Stimulated activated CD4-positive, alpha-beta T cell treated with anti-CD3 and anti-CD28 coated beads, Interleukin-4, amount 100 ng/mL, for 1 hour (primary cell): ENCODE data around the gene TMEM106B.
A peak's percentile ranks its signal among the peaks of the same experiment; 100 is the strongest.
"Not testable (repeated sequence)": the region's sequence is repeated elsewhere in the genome, so short reads cannot be mapped to it uniquely, and the experiment has no call there.

ENCODE experiments used
- DNase-seq: peaks from one replicate; pipeline ENCODE4 v3.0.0-alpha.2; 2020

TMEM106B gene

GRCh38 chr7:12211054-12211710, at the start of gene TMEM106B:
TSS of gene TMEM106B (plus strand) at chr7:12211294. CDS start at chr7:12214811, 3,517 bp downstream.
- peak; percentile 98 for DNase-seq

DNA sequence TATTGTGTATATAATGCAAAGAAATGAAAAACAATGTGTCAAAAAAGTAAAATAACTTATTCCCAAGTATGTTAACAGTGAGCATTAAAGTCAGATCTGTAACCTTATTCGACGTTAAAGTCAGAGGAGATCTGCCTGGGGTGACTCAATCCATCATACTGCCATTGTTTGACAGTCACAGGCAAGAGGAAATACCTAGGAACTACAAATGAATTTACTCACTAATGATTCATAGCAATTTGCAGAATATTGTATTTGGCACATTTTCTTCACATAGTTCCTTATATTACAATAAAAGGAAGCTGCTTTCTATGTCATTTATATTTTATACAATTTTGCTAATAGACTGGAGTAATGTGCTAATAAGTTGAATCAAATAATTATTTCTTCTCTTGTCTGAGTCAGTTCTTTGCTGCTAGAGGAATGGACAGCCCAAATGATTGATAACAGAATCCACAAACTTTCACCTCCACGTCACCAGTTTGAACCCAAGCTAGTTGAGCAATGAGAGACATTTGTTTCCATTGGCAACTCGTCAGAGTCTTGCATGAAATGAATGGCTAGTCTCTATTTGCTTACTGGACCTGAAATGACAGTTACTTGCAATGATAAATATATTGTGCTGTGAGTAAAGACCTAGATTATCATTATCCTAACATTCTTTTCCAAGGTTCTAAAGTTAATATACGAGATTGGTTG, 48.5 kb upstream of the TMEM106B start:
- DNase-seq = no peak

- DNase-seq = not testable (repeated sequence)
These were observed 43.0 kb upstream of the TMEM106B start for GRCh38 chr7:12168065-12168464.

DNA sequence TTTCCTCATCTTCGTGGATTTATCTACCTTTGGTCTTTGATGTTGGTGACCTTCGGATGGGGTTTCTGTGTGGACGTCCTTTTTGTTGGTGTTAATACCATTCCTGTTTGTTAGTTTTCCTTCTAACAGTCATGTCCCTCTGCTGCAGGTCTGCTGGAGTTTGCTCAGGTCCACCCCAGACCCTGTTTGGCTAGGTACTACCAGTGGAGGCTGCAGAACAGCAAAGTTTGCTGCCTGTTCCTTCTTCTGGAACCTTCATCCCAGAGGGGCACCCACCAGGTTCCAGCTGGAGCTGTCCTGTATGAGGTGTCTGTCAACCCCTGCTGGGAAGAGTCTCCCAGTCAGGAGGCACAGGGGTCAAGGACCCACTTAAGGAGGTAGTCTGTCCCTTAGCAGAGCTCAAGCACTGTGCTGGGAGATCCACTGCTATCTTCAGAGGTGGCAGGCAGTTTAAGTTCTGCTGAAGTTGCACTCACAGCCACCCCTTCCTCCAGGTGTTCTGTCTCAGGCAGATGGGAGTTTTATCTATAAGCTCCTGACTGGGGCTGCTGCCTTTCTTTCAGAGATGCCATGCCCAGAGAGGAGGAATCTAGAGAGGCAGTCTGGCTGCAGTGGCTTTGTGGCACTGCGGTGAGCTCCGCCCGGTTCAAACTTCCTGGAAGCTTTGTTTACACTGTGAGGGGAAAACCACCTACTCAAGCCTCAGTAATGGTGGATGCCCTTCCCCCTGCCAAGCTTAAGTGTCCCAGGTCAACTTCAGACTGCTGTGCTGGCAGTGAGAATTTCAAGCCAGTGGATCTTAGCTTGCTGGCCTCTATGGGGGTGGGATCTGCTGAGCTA, 40.9 kb upstream of the TMEM106B start:
- DNase-seq = not testable (repeated sequence)

DNA sequence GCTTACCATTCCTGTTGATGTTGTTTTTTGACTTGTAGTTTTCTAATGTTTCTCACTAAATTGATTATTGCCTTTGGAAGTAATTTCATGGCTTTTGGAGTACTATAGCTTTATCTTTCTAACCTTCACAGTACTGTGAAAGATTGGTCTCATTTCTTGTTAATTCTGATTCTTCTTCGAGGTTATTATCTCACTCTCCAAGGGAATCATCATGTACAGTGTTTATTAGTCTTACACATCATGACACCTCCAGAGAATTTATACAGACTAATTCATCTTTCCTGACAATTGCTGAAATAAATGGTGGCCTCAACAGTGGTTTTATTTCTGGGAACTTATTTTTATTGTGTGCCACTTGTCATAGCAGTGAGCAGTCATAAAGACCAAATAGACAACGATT, 37.4 kb upstream of the TMEM106B start:
- no peak for DNase-seq

- DNase-seq = no peak
These were observed 36.2 kb upstream of the TMEM106B start for GRCh38 chr7:12174931-12175330.

GRCh38 chr7:12178317-12178716, 32.8 kb upstream of the TMEM106B start:
- no peak for DNase-seq

GRCh38 chr7:12194426-12194825, 16.7 kb upstream of the TMEM106B start:
- no peak for DNase-seq

GRCh38 chr7:12196386-12196785, 14.7 kb upstream of the TMEM106B start:
- no peak for DNase-seq

DNA sequence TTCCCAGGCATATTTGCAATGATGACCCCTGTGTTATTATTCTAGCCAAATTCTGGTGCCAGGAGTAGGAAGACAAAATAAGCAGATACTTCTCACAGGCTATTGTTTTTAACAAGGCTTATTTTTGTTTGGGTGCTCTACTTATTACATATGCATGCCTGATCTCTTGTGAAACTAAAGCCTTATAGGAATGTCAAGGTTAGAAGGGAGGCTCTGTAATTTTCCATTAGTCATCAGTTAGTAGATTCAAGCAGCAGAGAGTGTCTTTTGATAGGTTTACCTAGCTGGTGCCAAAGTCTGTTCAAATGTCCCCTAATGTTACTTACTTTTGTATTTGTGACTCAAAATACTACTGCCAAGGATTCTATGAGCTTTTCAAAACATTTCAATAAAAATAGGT, 11.7 kb upstream of the TMEM106B start:
- DNase-seq = no peak

- DNase-seq = no peak
These were observed 4.0 kb upstream of the TMEM106B start for GRCh38 chr7:12207046-12207445.

GRCh38 chr7:12209221-12209620, 1.9 kb upstream of the TMEM106B start:
- DNase-seq = no peak

DNA sequence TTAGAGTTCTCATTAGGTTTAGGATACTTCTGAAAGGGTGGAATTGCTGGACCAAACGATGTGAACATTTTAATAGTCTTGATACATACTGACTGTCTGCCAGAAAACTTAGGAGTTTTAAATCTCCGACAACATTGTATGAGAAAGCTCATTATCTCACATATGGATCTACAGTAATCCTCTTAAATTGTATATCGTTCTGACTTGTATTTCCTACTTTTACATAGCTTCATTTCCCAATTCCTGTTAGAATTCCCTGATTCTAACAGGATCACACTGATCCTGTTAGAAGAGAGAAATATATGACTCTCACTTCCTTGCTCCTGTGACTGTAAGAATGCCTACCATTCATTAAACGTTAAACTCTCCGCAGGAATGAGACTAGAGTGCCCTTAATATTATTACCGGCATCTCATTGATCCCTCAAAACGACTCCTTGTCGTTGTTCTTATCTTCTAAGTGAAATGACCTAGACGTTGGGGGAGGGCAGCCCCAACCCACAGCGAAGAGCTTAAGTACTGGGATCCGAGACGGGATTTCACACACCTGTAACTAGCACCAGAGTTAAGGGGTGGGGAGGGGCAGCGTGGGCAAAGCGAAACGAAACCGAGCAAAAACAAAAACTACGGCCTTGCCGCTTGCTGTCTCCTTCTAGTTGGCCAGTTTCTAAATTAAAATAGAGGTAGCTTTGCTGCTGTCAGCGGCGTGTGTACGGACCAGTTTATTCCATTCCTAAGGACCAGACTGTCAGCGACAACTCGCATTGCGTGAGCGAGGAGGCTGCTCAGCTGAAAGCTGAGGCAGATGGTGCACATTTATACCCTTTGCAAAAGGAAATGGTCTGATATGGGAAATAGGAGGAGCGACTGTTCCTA, 678 bp upstream of the TMEM106B start:
- DNase-seq = no peak

- no peak for DNase-seq
These were observed 804 bp downstream of the TMEM106B start for GRCh38 chr7:12211711-12212485.

DNA sequence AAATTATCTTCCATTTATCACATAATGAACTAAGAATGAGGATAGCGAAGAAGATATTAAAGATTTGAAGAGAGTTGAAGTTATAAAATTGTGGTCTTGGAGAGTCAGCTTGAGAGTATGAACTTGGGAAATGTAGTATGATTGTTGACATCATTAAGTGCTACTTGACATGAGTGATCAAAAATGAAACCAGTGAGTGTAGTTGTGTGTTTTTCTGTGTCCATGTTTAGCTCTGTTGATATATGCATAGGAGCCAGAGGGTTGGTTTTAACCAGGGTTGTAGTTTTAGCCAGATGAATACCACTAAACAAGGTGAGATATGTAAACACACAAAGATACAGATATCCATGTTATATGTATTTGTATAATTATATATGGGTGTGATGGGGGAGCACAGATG, 6.2 kb downstream of the TMEM106B start:
- no peak for DNase-seq

- no peak for DNase-seq
These were observed 9.4 kb downstream of the TMEM106B start for GRCh38 chr7:12220389-12221046.

DNA sequence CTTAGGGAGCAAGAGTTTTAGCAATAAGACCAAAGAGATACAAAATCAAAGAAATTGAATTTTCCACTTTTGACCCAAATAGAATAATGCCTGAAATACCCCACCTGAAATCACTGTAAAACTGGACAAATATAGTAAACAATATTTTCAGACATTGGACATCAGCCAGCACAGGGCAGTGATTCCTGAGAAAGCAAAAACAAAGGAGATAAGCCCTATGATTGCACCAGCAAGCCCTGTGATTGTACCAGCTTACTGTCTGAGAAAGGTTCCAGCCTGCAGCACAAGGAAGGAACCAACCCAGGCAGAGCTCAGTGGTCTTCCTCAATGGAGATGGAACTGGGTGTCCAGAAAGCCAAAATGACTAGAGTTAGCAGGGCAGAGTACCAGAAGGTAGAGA, 10.3 kb downstream of the TMEM106B start:
- no peak for DNase-seq

DNA sequence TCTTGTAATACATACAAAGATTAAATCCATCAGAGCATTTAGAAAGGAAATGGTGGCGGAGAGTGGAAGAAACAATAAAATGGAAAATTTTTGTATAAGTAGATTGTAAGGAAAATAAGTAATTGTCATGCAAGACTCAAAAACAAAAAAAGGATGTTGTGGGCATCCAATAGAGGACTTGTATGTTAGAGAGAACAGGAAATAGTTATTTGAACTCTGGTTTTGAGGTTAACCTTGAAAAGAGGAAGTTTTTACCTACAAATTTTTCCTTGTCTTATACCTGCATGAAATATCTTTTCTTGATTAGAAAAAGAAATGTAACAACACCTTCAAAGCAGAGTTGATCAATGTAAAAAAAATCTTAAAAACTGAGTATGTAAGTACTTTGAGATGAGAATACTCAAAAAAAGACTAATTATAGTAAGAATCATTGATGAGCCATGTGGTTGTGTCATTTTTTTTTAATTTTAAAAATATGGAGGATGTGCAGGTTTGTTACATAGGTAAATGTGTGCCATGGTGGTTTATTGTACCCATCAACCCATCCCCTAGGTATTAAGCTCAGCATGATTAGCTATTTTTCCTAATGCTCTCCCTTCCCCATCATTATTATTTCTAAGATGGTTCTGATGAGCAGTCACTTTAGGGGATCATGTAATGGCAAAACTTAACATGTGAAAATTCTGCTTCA, 11.9 kb downstream of the TMEM106B start:
- DNase-seq = no peak

GRCh38 chr7:12225017-12225416, 13.9 kb downstream of the TMEM106B start:
- DNase-seq = not testable (repeated sequence)

GRCh38 chr7:12226756-12227155, 15.7 kb downstream of the TMEM106B start:
- DNase-seq = no peak

DNA sequence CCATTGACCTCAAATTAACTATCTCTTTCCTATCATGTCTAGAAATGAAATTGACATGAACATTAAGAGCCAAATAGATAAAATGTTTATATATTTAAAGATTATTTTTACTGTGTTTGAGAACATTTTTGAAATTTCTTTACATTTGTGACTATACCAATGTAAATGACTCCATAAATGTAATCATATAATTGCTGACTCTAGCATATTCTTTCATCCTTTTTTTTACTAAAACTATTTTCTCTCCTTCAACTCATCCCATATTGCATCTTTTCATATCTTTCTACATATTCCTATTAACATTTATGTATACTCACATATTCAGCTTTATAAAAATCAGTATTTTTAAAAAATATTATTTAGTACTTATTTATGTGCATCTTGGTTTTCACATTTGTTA, 16.9 kb downstream of the TMEM106B start:
- no peak for DNase-seq
